MM.1S (cell line): ENCODE measurements around the gene RPL22L1.
"Not testable (repeated sequence)": the region's sequence is repeated elsewhere in the genome, so short reads cannot be mapped to it uniquely, and the experiment has no call there.

Experiments
- DNase-seq: peaks from one replicate; pipeline ENCODE4 v3.0.0-alpha.2; 2015
- H2AFZ ChIP-seq: fragments of 300-600 bp; sonication (generic); 2 replicates; pipeline ENCODE4 v1.6.0; 2016; ENCODE audit warnings: antibody characterized with exemption, low read length
- H3F3A ChIP-seq: fragments of 300-600 bp; sonication (generic); 2 replicates; pipeline ENCODE4 v1.6.1; 2016; ENCODE audit warnings: mild to moderate bottlenecking, antibody characterized with exemption, low read length, moderate library complexity, mixed read lengths; ENCODE audit not compliant: insufficient read depth
- H3K27ac ChIP-seq: fragments of 300-600 bp; sonication (generic); 2 replicates; pipeline ENCODE4 v1.5.1; 2016; ENCODE audit warnings: mild to moderate bottlenecking, low read length
- H3K27me3 ChIP-seq: fragments of 300-600 bp; sonication (generic); replicated peaks from 2 replicates; pipeline ENCODE4 v1.6.0; 2016; ENCODE audit warnings: low read length; ENCODE audit not compliant: insufficient read depth
- H3K36me3 ChIP-seq: fragments of 300-600 bp; sonication (generic); replicated peaks from 2 replicates; pipeline ENCODE4 v1.6.1; 2016; ENCODE audit warnings: mild to moderate bottlenecking, low read length, mixed read lengths; ENCODE audit not compliant: insufficient read depth
- H3K4me1 ChIP-seq: fragments of 300-600 bp; sonication (generic); 2 replicates; pipeline ENCODE4 v1.6.1; 2016; ENCODE audit warnings: low read length, mixed read lengths
- H3K4me2 ChIP-seq: fragments of 300-600 bp; sonication (generic); 2 replicates; pipeline ENCODE4 v1.6.0; 2016; ENCODE audit warnings: low read depth, low read length
- H3K4me3 ChIP-seq: fragments of 300-600 bp; sonication (generic); 2 replicates; pipeline ENCODE4 v1.5.1; 2016; ENCODE audit warnings: low read length, mixed read lengths
- H3K79me2 ChIP-seq: fragments of 300-600 bp; sonication (generic); 2 replicates; pipeline ENCODE4 v1.6.1; 2016; ENCODE audit warnings: mixed run types, low read length, mixed read lengths
- H3K9ac ChIP-seq: fragments of 300-600 bp; sonication (generic); 2 replicates; pipeline ENCODE4 v1.6.1; 2016; ENCODE audit warnings: low read length, mixed read lengths
- H3K9me2 ChIP-seq: fragments of 300-600 bp; sonication (generic); replicated peaks from 2 replicates; pipeline ENCODE4 v1.6.1; 2016; ENCODE audit warnings: mild to moderate bottlenecking, low read length, mixed read lengths; ENCODE audit not compliant: insufficient read depth
- H3K9me3 ChIP-seq: fragments of 300-600 bp; sonication (generic); replicated peaks from 2 replicates; pipeline ENCODE4 v1.6.1; 2016; ENCODE audit warnings: mild to moderate bottlenecking, low read length, mixed read lengths; ENCODE audit not compliant: insufficient read depth
- H4K20me1 ChIP-seq: fragments of 300-600 bp; sonication (generic); 2 replicates; pipeline ENCODE4 v1.6.1; 2016; ENCODE audit warnings: mild to moderate bottlenecking, low read length, moderate library complexity, mixed read lengths; ENCODE audit not compliant: insufficient read depth
- EZH2 ChIP-seq: fragments of 300-600 bp; sonication (generic); optimal IDR thresholded peaks from 2 replicates; pipeline ENCODE3; 2017; ENCODE audit warnings: low read depth, mild to moderate bottlenecking, antibody characterized with exemption, low read length, mixed read lengths
- EZH2phosphoT487 ChIP-seq: fragments of 300-600 bp; sonication (generic); IDR thresholded peaks from 2 replicates; pipeline ENCODE4 v1.6.1; 2018; ENCODE audit warnings: antibody characterized with exemption, low read length
- TF ChIP-seq, protein P1 (sequence below): fragments of 300-600 bp; sonication (generic); IDR thresholded peaks from 2 replicates; pipeline ENCODE4 v1.5.1; 2016; ENCODE audit warnings: antibody characterized with exemption, low read length, mixed read lengths

RPL22L1 gene

GRCh38 chr3:170826047-170826446, 43.9 kb downstream of the RPL22L1 start:
- Histone ChIP-seq H3K27ac (no peak overlapping the region), H2AFZ (no peak overlapping the region), H3K9me2 (no peaks in the 10 kb centered on the region), H3K9me3 (no peaks in the 10 kb centered on the region), H3K27me3 (no peaks in the 10 kb centered on the region), H3K4me2 (no peak overlapping the region), H3K79me2 (no peaks in the 10 kb centered on the region), H3K36me3 (no peaks in the 10 kb centered on the region), H3K4me3 (no peak overlapping the region), H4K20me1 (no peaks in the 10 kb centered on the region), H3K4me1 (peaks cover 14% of the 10 kb centered on the region), H3F3A (no peaks in the 10 kb centered on the region), H3K9ac (no peak overlapping the region)
- TF ChIP-seq EZH2 (no peak), EZH2phosphoT487 (no peak)
- TF ChIP-seq, protein P1, sequence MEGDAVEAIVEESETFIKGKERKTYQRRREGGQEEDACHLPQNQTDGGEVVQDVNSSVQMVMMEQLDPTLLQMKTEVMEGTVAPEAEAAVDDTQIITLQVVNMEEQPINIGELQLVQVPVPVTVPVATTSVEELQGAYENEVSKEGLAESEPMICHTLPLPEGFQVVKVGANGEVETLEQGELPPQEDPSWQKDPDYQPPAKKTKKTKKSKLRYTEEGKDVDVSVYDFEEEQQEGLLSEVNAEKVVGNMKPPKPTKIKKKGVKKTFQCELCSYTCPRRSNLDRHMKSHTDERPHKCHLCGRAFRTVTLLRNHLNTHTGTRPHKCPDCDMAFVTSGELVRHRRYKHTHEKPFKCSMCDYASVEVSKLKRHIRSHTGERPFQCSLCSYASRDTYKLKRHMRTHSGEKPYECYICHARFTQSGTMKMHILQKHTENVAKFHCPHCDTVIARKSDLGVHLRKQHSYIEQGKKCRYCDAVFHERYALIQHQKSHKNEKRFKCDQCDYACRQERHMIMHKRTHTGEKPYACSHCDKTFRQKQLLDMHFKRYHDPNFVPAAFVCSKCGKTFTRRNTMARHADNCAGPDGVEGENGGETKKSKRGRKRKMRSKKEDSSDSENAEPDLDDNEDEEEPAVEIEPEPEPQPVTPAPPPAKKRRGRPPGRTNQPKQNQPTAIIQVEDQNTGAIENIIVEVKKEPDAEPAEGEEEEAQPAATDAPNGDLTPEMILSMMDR: no peak
- no peak for DNase-seq

DNA sequence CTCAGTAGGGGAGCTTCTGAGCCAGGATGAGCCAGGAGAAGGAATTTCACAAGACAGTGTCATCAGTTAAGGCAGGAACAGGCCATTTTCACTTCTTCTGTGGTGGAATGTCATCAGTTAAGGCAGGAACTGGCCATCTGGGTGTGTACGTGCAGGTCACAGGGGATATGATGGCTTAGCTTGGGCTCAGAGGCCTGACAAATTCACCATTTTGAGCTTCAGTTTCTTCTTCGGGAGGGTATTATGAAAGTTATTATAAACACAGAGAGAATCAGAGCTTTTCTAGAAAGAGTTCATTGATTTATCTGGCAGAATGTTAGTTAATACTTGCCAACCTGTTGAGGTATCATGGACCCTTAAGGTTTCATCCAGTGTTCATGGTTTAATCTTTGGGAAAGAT, 46.4 kb downstream of the RPL22L1 start:
- H3K36me3 ChIP-seq, H3K9ac ChIP-seq, H3K27ac ChIP-seq, H4K20me1 ChIP-seq, H3K9me3 ChIP-seq, H3K4me3 ChIP-seq, H2AFZ ChIP-seq, H3K27me3 ChIP-seq, DNase-seq, H3K4me2 ChIP-seq, H3F3A ChIP-seq, H3K4me1 ChIP-seq, H3K9me2 ChIP-seq, H3K79me2 ChIP-seq: not testable (repeated sequence)

- H3K27me3 ChIP-seq, H3K9me3 ChIP-seq, H3K36me3 ChIP-seq, H4K20me1 ChIP-seq, H3K27ac ChIP-seq, H3K9me2 ChIP-seq, H2AFZ ChIP-seq, H3K9ac ChIP-seq, H3F3A ChIP-seq, H3K4me3 ChIP-seq, H3K4me2 ChIP-seq, DNase-seq, H3K79me2 ChIP-seq: not testable (repeated sequence)
- peaks cover 10% of the 10 kb centered on the region; the same call in 1 of the 2 replicates for H3K4me1 ChIP-seq
Measured at GRCh38 chr3:170818325-170818724, 51.7 kb downstream of the RPL22L1 start.

GRCh38 chr3:170817471-170817870, 52.5 kb downstream of the RPL22L1 start:
- H3K27me3 ChIP-seq, DNase-seq, H3K27ac ChIP-seq, H2AFZ ChIP-seq, H3K79me2 ChIP-seq, H3K4me3 ChIP-seq, H3K9me3 ChIP-seq, H3F3A ChIP-seq, H3K9ac ChIP-seq, H3K36me3 ChIP-seq, H3K9me2 ChIP-seq, H3K4me2 ChIP-seq, H4K20me1 ChIP-seq: not testable (repeated sequence)
- peaks cover 14% of the 10 kb centered on the region; the same call in 1 of the 2 replicates for H3K4me1 ChIP-seq

DNA sequence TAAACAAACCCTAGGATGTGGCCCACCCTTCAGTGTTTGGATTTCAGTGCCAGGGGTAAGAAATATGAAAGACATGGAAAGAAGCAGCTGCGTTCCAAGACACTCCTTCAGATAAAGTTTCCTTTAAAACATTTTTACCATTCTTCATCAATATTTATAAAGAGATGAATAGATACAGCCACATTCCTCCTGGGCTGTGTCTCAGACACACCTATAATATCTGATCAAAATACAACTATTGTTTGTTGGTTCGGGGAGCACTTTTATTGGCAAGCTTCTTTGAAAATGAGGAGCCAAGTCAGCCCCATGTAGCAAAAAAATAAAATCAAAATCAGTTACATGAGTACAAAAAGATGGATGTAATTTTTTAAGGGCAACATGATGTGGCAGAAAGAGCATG, 53.2 kb downstream of the RPL22L1 start:
- Histone ChIP-seq H3K9me3 (no peaks in the 10 kb centered on the region), H3F3A (no peaks in the 10 kb centered on the region), H3K4me1 (peaks cover 14% of the 10 kb centered on the region; the same call in 1 of the 2 replicates), H3K27ac (no peak overlapping the region), H4K20me1 (no peaks in the 10 kb centered on the region), H2AFZ (no peak overlapping the region), H3K9me2 (no peaks in the 10 kb centered on the region), H3K27me3 (no peaks in the 10 kb centered on the region), H3K9ac (no peak overlapping the region), H3K4me3 (no peak overlapping the region), H3K79me2 (no peaks in the 10 kb centered on the region), H3K4me2 (no peak overlapping the region), H3K36me3 (no peaks in the 10 kb centered on the region)
- no peak for TF ChIP-seq EZH2phosphoT487
- no peak for TF ChIP-seq EZH2
- TF ChIP-seq, protein P1: no peak
- no peak for DNase-seq
